Pancreas (tissue), 10 donors: ENCODE data around the gene NAV3. TPM values are rescaled to one million over a fixed set of nuclear protein-coding genes. Genes with fewer than 3 reads are reported as not detected.

Experiments
- ATAC-seq, 4 donors: fragments of 200-7000 bp; cut with Tn5 transposase; one replicate each; pipeline versions ENCODE4 v1.8.0 to v1.9.1; 2020; ENCODE audit warnings: mild to moderate bottlenecking in 4 of 4, moderate library complexity in 4 of 4
- DNase-seq, 6 donors: peaks; one replicate each; pipeline ENCODE4 v3.0.0-alpha.2; 2020
- FAIRE-seq: peaks from 2 replicates; lab custom pipeline; 2012; peaks lifted over from hg19 to GRCh38; lab: Jason Lieb, UNC
- H3K27ac ChIP-seq, 4 donors: fragments of 200-600 bp; sonication (generic); 1 replicate in 3 of 4; 2 replicates in 1 of 4; pipeline versions ENCODE4 v1.5.0 to v1.8.0; 2020
- H3K27me3 ChIP-seq, 4 donors: fragments of 200-600 bp; one replicate each; pipeline ENCODE4 v1.8.0; 2021
- H3K36me3 ChIP-seq, 3 donors: fragments of 200-600 bp; sonication (generic) in 1 of 3; one replicate each; pipeline versions ENCODE4 v1.5.0 to v1.8.0; 2020 to 2021
- H3K4me1 ChIP-seq, 3 donors: fragments of 200-600 bp; one replicate each; pipeline ENCODE4 v1.8.0; 2021
- H3K4me3 ChIP-seq, 4 donors: fragments of 200-600 bp; sonication (generic) in 2 of 4; one replicate each; pipeline versions ENCODE4 v1.5.0 to v1.8.0; 2020 to 2021
- H3K9me3 ChIP-seq, 4 donors: fragments of 200-600 bp; one replicate each; pipeline ENCODE4 v1.8.0; 2021
- WGBS, 2 donors: extraction: QIAGEN DNeasy Blood & Tissue Kit; methylation state at CpG; one replicate each; pipeline ENCODE4 v1.1.7; 2013; 5-methylcytosine and 5-hydroxymethylcytosine counted together
- intact Hi-C, 3 donors: fragments of 100-400 bp; cut with DNase I; formaldehyde crosslinking; loops; one replicate each; pipeline versions ENCODE4 v1.11.1 to v1.14.2; 2022
- polyA plus RNA-seq, 2 donors: library from polyadenylated mRNA; stranded (reverse); fragments of 200-250 nt; gene quantifications; one replicate each; pipeline ENCODE4 v1.2.3, GENCODE V29; 2013
- total RNA-seq, 6 donors: library from RNA; stranded (reverse); fragmentation: NEBNext Ultra II Directional in 4 of 6; extraction: Animal tissue kit (Norgen Biotek cat#: 25700) in 4 of 6; gene quantifications; one replicate each; pipeline versions ENCODE4 v1.2.1 to v1.2.4, GENCODE V29; 2021 to 2023
- TF ChIP-seq, protein P1 (sequence below), 4 donors: fragments of 200-600 bp; sonication (generic) in 3 of 4; IDR thresholded peaks; one replicate each; pipeline versions ENCODE4 v1.5.0 to v1.8.0; 2021; ENCODE audit warnings: antibody characterized with exemption in 4 of 4
- donor health status: healthy with polysubstance abuse.
- donor health status: DM: no; HTN: no; CAD: no; lungs with moderate emphysema.
- donor health status: DM: no; HTN: no; CAD: no.
- donor health status: control.
- donor health status: control.
- donor health status: Bipolar disorder and iron deficiency.
- donor health status: DM: yes; HTN: yes; CAD: no.
- donor health status: DM: no; HTN: no; CAD: no.
- donor health status: DM: no; HTN: no; CAD: no.
- donor health status: DM: yes; HTN: yes; CAD: no.

Gene NAV3
- total and polyA plus RNA-seq, 8 donors = 0.46 to 3.7 (median 0.68) TPM

DNA sequence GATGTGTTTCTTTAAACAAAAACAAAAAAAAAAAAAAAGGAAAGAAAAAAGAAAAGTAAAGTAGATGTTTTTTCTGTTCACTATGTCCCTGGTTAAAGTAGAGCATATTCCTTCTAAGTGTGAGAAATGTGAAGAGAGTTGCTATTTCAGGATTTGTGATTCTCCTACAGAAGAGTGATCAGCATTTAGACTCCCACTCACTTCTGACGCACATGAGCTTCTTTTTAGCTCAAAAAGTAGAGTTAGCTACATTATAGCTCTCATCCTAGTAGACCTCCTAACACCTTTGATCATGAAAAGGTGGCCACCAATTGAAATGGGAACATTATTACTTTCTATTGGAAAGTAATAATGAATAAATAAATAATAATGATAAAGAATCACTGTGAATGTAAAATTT, 368.2 kb downstream of the NAV3 start:
- FAIRE-seq = no peak

DNA sequence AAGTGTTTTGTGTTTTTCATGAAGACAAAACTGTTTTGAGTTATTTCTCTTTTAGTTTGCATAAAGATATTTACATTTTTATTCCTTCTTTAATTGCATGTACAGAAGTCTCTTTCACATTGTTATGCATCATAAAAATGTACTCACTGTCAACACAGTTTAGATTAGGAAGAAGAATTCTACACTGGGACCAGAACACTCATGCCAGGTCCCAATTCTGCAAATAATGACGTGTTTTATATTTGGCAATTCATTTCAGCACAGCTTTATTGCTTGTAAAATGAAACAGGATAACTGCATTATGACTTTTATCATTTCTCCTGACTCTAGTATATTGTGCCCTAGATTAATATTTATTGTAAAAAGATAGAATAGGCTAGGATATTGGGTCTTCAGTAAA, 369.2 kb downstream of the NAV3 start:
- no peaks in the 10 kb centered on the region for H3K9me3 ChIP-seq
- ATAC-seq = no peak
- no peak overlapping the region for H3K27ac ChIP-seq
- no peak for FAIRE-seq
- H3K4me3 ChIP-seq = no peak overlapping the region
- intact Hi-C loops = no loop called here
- TF ChIP-seq, protein P1, sequence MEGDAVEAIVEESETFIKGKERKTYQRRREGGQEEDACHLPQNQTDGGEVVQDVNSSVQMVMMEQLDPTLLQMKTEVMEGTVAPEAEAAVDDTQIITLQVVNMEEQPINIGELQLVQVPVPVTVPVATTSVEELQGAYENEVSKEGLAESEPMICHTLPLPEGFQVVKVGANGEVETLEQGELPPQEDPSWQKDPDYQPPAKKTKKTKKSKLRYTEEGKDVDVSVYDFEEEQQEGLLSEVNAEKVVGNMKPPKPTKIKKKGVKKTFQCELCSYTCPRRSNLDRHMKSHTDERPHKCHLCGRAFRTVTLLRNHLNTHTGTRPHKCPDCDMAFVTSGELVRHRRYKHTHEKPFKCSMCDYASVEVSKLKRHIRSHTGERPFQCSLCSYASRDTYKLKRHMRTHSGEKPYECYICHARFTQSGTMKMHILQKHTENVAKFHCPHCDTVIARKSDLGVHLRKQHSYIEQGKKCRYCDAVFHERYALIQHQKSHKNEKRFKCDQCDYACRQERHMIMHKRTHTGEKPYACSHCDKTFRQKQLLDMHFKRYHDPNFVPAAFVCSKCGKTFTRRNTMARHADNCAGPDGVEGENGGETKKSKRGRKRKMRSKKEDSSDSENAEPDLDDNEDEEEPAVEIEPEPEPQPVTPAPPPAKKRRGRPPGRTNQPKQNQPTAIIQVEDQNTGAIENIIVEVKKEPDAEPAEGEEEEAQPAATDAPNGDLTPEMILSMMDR (IDR thresholded peaks at IDR 0.05) = no peak
- H3K36me3 ChIP-seq = no peaks in the 10 kb centered on the region
- 55 to 73% methylated on average over 1 of the region's 1 CpG for WGBS, 2 donors
- DNase-seq = no peak
- H3K27me3 ChIP-seq = no peaks in the 10 kb centered on the region
- H3K4me1 ChIP-seq = no peaks in the 10 kb centered on the region

More for the DNA sequence above, 368.2 kb downstream of the NAV3 start:
- DNase-seq (no peak), ATAC-seq (no peak)
- intact Hi-C loops = no loop called here
- Histone ChIP-seq H3K4me3 (no peak overlapping the region), H3K27ac (no peak overlapping the region), H3K36me3 (no peaks in the 10 kb centered on the region), H3K27me3 (no peaks in the 10 kb centered on the region), H3K9me3 (no peaks in the 10 kb centered on the region), H3K4me1 (no peaks in the 10 kb centered on the region)
- 55 to 93% methylated on average over 1 of the region's 1 CpG for WGBS, 2 donors
- TF ChIP-seq, protein P1 (IDR thresholded peaks at IDR 0.05) = no peak

DNA sequence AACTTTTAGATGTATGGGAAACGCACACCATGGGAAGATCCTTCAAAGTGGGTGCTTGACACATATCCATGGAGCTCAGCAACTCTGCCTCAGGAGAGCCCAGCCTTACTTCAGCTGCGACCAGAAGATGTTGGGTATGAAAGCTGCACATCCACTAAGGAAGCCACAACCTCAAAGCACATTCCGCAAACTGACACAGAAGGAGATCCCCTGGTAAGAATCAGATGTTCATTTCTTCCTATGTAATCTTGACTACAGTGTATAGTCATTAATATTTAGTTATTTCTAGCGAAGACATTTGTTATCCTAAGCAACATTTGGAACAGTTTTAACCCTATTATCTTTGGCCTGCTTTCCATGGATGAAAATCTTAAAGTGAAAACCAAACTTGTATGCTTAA, 374.2 kb downstream of the NAV3 start:
- WGBS, 2 donors = 60 to 78% methylated on average over 4 of the region's 4 CpGs
- Histone ChIP-seq H3K27ac (no peak overlapping the region), H3K36me3 (no peaks in the 10 kb centered on the region), H3K4me1 (no peaks in the 10 kb centered on the region), H3K27me3 (no peaks in the 10 kb centered on the region), H3K4me3 (no peak overlapping the region), H3K9me3 (no peaks in the 10 kb centered on the region)
- FAIRE-seq (no peak), DNase-seq (no peak), ATAC-seq (no peak)
- intact Hi-C loops = no loop called here
- TF ChIP-seq, protein P1 (IDR thresholded peaks at IDR 0.05) = no peak

- Histone ChIP-seq H3K9me3 (no peaks in the 10 kb centered on the region), H3K36me3 (no peaks in the 10 kb centered on the region), H3K4me1 (no peaks in the 10 kb centered on the region), H3K27ac (no peak overlapping the region), H3K4me3 (no peak overlapping the region), H3K27me3 (no peaks in the 10 kb centered on the region)
- no peak for FAIRE-seq
- intact Hi-C loops = no loop called here
- DNase-seq = no peak
- ATAC-seq = no peak
- TF ChIP-seq, protein P1 (IDR thresholded peaks at IDR 0.05) = no peak
- WGBS, 2 donors = 67 to 73% methylated on average over 6 of the region's 6 CpGs
Measured at GRCh38 chr12:78208092-78208491, 377.4 kb downstream of the NAV3 start.

DNA sequence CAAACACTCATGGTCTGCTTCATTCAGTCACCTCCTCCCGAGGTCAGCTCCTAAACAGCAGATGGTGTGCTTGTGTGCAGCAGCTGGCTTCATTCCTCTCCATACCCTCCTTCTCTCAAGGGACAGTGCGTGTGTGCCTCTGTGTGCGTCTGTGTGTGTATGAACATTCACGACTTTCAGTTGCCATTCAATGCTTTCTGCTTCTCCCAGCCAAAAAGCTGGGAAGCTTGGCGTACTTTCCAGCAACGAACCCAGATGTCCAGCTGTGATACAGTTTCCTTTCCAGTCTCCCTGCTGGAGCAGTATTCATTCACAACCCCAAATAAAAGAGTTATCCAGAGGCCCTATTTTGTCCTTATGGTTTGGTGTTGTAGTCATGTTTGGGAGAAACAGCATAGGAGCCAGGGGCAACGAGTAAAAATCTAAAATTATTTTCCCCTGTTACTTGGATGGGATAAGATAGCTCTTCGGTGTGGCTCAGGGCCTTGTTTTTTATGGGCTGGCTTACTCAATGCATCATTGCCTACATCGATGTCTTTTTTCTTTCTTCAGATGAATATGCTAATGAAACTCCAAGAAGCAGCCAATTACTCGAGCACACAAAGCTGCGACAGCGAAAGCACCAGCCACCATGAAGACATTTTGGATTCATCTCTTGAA, 379.3 kb downstream of the NAV3 start:
- intact Hi-C loops = no loop called here
- FAIRE-seq = no peak
- Histone ChIP-seq H3K4me3 (no peak overlapping the region), H3K27ac (no peak overlapping the region), H3K9me3 (no peaks in the 10 kb centered on the region), H3K27me3 (no peaks in the 10 kb centered on the region), H3K36me3 (no peaks in the 10 kb centered on the region), H3K4me1 (no peaks in the 10 kb centered on the region)
- WGBS, 2 donors = 63 to 70% methylated on average over 12 of the region's 12 CpGs
- no peak for ATAC-seq
- no peak for DNase-seq
- TF ChIP-seq, protein P1 (IDR thresholded peaks at IDR 0.05) = no peak
